Omental fat pad (tissue), 4 donors: ENCODE results near the gene FOSL2. TPM values are rescaled to one million over a fixed set of nuclear protein-coding genes. Genes with fewer than 3 reads are reported as not detected.

Experiments used
- ATAC-seq: fragments of 150-250 bp; one replicate; pipeline ENCODE4 v1.9.1; 2016; ENCODE audit warnings: mild to moderate bottlenecking, moderate library complexity; ENCODE audit not compliant: low FRiP score
- DNase-seq: peaks from one replicate; pipeline ENCODE4 v3.0.0-alpha.2; 2019; ENCODE audit warnings: low spot score
- CTCF ChIP-seq, 3 donors: fragments of 450-650 bp; IDR thresholded peaks; one replicate each; pipeline ENCODE4 v1.5.1; 2016 to 2017; ENCODE audit warnings: antibody characterized with exemption in 3 of 3, mild to moderate bottlenecking in 3 of 3, moderate library complexity in 2 of 3
- total RNA-seq, 4 donors: library from RNA; depleted of rRNA; stranded (reverse); fragments of >200 nt; gene quantifications; one replicate each; pipeline ENCODE4 v1.1.0, GENCODE V29; 2016

FOSL2 gene
- total RNA-seq, 4 donors from 2014 or later: 115 to 350 (median 184) TPM

- no peak for ATAC-seq
- DNase-seq: no peak
- TF ChIP-seq CTCF (IDR thresholded peaks at IDR 0.05): no peak
Measured at GRCh38 chr2:28401948-28402550, 9.4 kb downstream of the FOSL2 start.

- no peak for ATAC-seq
- DNase-seq: no peak
- no peak for TF ChIP-seq CTCF (IDR thresholded peaks at IDR 0.05)
Measured at GRCh38 chr2:28403370-28403956, 10.8 kb downstream of the FOSL2 start.

- no peak for TF ChIP-seq CTCF (IDR thresholded peaks at IDR 0.05)
- no peak for ATAC-seq
- no peak for DNase-seq
Measured at GRCh38 chr2:28404086-28404485, 11.4 kb downstream of the FOSL2 start.

GRCh38 chr2:28405537-28405936 lies 12.9 kb downstream of the FOSL2 start:
- no peak for TF ChIP-seq CTCF (IDR thresholded peaks at IDR 0.05)
- no peak for ATAC-seq
- DNase-seq: no peak

- peak; percentile 17 for ATAC-seq
- DNase-seq: no peak
- TF ChIP-seq CTCF (IDR thresholded peaks at IDR 0.05): no peak
Measured at GRCh38 chr2:28406276-28407096, 13.8 kb downstream of the FOSL2 start.

- DNase-seq: no peak
- no peak for ATAC-seq
- TF ChIP-seq CTCF (IDR thresholded peaks at IDR 0.05): no peak
Measured at GRCh38 chr2:28407131-28407975, 14.7 kb downstream of the FOSL2 start.
